Stimulated activated CD8-positive, alpha-beta memory T cell treated with anti-CD3 and anti-CD28 coated beads, Interleukin-4, amount 100 ng/mL, for 1 hour (primary cell): ENCODE results near the gene HLTF.
"Not testable (repeated sequence)": the region's sequence is repeated elsewhere in the genome, so short reads cannot be mapped to it uniquely, and the experiment has no call there.

Experiments
- DNase-seq, 2 donors: peaks; one replicate each; pipeline ENCODE4 v3.0.0-alpha.2; 2020; ENCODE audit warnings: low read depth in 2 of 2, low spot score in 1 of 2

Gene HLTF, protein sequence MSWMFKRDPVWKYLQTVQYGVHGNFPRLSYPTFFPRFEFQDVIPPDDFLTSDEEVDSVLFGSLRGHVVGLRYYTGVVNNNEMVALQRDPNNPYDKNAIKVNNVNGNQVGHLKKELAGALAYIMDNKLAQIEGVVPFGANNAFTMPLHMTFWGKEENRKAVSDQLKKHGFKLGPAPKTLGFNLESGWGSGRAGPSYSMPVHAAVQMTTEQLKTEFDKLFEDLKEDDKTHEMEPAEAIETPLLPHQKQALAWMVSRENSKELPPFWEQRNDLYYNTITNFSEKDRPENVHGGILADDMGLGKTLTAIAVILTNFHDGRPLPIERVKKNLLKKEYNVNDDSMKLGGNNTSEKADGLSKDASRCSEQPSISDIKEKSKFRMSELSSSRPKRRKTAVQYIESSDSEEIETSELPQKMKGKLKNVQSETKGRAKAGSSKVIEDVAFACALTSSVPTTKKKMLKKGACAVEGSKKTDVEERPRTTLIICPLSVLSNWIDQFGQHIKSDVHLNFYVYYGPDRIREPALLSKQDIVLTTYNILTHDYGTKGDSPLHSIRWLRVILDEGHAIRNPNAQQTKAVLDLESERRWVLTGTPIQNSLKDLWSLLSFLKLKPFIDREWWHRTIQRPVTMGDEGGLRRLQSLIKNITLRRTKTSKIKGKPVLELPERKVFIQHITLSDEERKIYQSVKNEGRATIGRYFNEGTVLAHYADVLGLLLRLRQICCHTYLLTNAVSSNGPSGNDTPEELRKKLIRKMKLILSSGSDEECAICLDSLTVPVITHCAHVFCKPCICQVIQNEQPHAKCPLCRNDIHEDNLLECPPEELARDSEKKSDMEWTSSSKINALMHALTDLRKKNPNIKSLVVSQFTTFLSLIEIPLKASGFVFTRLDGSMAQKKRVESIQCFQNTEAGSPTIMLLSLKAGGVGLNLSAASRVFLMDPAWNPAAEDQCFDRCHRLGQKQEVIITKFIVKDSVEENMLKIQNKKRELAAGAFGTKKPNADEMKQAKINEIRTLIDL

DNA sequence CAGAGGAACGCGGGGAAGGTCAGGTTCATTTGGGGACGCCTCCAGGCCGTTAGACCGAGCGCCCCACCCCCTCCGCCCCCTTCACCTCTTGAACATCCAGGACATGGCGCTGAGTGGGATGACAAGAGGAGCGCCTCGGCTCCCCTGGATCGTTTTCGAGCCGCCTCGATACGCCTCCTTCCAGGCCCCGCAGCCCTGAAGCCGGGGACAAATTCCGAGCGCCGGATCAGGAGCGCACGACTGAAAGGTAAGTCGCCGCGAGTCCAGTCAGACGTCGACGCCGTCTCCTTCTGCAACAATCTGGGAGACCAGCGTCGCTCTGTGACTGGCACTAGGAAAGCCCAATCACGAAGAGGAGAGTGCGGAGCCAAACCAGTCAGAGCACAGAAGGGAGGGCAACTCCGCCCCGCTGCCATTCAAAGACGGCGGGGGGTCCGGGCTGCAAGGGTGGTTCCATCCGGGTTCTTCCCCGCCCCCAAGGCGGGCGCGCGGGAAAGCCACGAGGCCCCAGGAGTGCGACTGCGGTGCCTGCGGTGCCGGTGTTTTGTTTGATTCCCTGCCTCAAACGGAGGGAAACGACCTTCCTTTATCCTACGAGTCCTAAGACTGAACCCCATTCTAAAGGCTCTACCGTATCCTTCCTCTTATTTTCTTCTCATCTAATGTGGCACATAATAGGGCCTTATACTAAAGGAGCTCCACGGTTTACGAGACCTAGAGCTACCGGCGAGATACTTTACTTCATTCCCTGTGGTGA lies at the start of gene HLTF:
Gene HLTF (minus strand): TSS at position 302 of the 757 bp plus-strand sequence. CDS start 197 bp downstream, at position 105.
- DNase-seq, result peak; percentile 80 to 82

DNA sequence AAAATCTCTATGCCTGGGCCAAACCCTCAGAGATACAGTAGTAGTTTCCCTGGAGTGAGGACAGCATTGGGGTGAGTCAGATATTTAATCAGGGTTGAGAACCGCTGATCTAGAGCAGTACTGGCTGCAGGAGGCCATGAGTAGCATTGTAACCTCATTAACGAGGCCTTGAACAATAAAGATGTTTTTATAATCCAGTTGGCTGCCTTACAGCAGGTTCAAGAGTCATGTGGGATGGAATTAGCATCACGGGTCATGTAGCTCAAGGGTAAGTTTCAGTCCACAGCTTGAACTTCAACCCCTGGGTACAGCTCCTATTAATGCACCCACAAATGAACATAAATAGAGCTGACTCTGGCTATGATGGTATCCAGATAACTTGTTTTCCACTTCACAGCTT lies 48.2 kb upstream of the HLTF start:
- no peak for DNase-seq

DNA sequence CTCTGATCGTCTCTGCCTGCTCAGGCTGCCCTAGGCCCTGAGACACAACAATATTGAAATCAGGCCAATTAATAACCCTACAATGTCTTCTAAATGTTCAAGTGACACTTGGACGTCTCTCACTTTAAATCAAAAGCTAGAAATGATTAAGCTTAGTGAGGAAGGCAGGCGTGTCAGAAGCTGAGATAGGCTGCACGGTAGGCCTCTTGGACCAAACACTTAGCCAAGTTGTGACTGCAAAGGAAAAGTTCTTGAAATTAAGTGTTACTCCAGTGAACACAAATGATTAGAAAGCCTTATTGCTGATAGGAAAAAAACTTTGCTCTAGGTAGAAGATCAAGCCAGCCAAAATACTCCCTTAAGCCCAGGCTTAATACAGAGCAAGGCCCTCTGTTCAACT lies 45.3 kb upstream of the HLTF start:
- DNase-seq, result no peak

DNA sequence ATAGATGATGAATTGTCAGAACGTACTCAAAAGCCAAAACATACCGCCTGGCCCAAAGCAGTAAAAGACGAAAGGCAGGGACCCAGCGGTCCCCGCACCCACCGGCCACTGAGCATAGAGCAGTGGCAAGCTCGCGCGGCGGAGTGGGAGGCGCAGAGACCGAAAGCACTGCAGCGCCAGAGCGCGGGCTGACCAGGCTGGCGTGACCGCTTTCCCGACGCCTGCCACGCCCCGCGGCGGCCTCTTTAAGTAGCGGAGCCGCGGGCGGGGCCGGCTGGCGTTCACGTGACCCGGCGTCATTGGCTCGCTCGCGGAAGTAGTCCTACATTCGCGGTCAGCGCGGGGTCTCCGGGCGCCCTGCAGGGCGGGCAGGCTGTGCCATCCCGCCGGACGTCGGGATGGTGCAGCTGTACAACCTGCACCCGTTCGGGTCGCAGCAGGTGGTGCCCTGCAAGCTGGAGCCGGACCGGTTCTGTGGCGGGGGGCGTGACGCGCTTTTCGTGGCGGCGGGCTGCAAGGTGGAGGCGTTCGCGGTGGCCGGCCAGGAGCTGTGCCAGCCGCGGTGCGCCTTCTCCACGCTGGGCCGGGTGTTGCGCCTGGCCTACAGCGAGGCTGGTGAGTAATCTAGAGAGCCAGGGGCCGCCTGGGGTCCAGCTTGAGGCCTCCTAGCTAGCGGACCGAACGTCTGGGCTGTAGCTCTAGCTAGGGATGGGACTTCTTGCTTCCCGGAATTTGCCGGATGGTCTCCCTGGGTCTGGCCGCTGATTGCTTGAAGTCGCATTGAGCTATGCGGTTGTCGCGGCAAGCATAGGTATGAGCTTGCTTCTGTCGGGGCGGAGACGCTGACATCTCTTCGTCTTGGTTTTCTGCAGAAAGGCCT lies 43.2 kb upstream of the HLTF start, which contains the start of gene HPS3:
Gene HPS3 (plus strand): TSS at position 313 of the 880 bp plus-strand sequence. CDS start 86 bp downstream, at position 399.
- peak; percentile 62 to 66 for DNase-seq

DNA sequence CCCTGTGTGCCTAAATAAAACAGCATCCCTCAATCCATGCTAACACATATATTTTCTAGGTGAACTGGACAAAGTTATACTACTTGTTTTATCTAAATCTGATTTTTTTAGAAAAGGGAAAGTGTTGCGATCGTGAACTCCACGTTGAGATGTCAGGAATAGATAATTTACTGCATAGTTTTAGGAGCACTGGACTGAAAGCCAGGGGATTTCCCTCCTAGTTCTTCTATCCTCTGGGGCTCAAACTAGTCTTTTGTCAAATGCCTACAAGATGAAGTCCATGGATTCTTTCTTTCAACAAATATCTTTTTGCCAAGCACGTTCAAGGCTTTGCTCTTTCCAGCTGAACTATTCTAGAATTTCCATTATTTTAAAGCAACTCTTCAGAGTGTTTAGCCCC lies 42.5 kb upstream of the HLTF start:
- DNase-seq, result no peak

DNA sequence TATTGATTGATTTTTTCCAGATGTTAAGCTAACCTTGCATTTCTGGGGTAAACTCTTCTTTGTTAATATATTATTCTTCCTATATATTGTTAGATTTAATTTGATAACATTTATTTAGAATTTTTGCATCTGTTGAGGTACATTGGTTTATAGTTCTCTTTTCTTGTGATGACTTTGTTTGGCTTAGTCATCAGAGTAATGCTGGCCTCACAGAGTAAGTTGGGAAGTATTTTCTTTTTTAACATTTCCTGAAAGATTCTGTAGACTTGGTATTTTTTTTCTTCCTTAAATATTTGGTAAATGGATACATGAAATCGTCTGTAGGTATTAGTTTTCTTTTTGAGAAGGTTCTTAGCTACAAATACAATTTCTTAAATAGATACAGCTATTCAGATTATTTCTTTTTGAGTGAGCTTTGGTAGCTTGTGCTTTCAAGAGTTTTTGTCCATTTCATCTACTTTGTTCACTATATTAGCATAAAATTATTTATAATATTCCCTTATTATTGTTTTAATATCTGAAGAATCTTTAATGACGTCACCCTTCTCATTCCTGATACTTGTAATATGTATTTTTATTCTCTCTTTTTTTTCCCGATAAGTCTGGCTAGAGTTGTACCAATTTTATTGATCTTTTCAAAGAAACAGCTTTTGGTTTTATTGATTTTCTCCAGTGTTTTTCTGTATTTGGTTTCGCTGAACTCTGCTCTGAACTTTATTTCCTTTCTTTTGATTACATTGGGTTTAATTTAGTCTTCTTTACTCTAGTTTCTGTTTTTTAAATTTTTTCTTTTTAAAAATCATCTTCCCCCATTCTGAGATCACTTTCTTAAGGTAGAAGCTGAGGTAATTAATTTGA lies 36.6 kb upstream of the HLTF start:
- DNase-seq, result no peak

DNA sequence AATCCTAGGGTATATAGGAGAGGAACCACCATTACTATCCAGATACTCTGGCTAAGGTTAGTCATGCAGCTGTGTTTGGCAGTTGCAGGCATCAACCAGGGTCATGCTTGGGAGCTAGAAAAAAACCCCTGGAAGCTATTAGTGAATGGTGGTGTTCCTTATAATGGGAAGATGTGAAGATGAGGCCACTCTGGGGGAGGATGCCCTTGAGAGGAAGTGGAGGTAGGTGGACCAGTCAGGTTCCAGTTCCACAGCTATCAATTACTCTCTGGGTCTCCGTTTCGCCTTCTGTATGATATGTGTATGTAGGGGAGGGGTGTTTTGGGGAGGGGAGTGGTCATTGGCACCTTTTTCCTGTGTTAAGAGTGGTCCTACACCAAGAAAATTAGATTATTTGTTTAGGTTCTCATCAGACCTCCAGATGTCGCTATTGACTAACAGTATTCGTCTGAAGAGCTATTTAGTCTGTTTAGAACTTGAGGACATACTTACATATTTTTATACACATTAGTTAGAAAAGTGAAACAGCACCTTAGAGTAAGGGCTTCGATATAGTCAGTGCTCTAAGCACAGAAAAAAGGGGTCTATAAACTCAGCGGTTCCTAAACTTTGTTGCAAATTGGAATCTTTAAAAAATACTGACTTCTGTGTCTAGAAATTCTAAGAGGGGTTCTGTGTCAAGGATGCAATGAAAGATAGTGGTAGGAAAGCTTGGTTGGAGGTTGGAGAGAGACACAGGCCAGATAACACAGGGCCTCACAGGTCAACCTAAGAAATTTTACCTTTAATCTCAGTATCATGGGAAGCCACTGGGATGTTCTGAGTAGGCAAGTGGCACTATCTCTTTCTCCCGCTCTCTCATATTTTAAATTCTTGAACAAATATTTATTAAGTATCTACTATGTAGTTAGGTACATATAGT lies 34.0 kb upstream of the HLTF start:
- DNase-seq, result no peak

DNA sequence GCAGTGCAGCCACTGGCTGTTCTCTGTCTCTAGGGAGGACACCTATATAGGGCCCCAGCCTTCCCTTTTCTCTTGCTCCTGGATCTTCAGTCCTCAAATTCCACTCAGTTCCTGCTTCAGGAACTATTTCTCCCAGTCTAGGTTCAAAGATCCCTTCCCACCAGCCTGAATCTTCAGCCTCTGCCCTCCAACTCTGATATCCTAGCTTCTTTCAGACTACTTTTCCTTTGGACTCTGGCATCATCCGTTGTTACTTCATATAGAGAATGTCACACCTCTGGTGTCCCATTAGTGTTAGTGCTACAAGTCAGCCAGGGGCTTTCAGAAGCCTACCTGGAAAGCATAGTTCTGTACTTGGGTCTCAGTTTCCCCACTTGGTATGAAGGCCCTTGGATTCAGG lies 33.1 kb upstream of the HLTF start:
- no peak for DNase-seq

DNA sequence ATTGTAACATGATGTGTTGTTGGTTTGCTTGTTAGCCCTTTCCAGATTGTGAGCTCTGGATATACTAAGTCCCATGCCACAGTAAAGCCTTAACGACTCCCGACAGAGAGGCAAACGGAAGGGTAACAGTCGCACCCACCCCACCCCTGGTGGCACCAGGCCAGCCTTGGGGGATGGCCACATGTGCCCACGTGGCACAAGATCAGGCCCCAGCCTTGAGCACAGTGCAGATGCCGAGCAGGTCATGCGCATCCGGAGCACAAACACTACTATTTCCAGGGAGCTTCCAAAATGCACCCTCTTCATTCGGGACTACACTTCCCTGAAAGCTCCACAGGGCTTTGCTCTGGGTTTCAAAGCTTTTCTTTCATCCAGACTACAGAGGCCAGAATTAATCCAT lies 32.4 kb upstream of the HLTF start:
- no peak for DNase-seq

DNA sequence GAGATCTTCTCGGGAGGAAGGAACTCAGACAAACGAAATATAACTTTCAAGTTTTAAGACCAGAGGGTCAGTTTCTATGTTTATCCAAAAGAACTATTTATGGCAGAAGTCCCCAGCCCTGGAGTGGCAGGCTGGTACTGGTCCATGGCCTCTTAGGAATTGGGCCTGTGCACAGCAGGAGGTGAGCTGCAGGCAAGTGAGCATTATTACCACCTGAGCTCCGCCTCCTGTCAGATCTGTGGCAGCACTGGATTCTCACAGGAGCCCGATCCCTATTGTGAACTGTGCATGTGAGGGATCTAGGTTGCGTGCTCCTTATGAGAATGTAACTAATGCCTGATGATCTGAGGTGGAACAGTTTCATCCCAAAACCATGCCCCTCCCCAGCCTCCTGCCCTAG lies 28.8 kb upstream of the HLTF start:
- no peak for DNase-seq

DNA sequence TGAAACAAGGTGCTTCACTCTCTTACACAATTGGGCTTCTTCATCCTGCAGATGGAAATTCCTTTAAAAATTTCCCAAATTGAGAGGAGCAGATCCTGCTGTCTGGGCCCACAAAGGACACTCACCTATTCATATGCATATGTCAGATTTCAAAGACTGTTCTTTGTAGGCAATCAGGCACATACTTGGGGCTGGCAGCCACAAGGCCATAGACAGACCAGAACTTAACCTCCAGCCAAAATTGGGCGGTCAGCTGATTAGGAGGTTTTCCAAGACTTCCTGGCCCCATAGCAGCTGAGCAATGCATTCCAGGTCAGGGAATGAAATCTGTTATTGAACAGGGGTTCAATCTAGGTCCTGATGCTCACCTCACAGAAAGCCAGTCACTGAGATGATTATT lies 28.1 kb upstream of the HLTF start:
- no peak for DNase-seq

DNA sequence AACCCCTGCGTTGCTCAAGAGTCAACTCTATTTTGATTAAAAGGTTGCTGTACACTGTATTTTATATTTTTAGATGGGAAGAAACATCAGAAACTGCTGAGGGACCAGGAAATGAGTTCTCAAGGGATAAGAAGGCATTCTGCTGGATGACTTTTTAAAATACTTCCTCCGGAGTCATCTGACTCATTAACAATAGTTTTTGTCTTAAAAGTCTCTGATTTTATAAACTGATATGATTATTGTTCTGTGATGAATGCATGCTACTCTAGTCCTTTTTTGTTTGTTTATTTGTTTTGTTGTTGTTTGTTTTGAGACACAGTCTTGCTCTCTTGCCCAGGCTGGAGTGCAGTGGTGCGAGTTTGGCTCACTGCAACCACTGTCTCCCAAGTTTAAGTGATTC lies 18.2 kb upstream of the HLTF start:
- DNase-seq, result no peak

DNA sequence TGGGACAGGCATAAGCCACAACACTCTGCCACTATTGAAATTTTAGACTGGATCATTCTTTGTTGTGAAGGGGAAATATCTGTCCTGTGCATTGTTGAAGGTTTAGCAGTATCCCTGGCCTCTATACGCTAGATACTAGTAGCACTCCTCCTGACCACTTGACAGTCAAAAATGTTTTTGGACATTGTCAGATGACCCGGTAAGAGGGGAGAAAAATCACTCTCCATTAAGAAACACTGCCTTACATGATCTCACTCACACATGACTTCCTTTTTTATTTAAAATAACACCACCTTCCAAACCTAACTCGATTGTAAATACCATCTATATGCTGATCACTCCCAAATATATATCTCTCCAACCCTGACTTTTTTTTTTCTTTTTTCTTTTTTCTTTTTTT lies 15.3 kb upstream of the HLTF start:
- DNase-seq, result no peak

DNA sequence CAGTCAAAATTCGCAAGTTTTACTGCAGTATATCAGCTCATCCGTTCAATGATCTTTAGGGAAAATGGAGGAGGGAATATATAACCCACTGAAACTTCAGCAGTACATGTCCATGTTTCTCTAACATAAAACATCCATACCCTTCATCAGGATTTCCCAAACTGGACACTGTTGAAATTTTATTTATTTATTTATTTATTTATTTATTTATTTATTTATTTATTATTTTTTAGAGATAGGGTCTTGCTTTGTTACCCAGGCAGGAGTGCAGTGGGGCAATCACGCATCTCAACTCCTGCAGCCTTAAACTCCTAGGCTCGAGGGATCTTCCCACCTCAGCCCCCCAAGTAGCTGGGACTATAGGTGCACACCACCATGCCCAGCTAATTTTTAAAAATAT lies 14.8 kb upstream of the HLTF start:
- DNase-seq, result no peak

DNA sequence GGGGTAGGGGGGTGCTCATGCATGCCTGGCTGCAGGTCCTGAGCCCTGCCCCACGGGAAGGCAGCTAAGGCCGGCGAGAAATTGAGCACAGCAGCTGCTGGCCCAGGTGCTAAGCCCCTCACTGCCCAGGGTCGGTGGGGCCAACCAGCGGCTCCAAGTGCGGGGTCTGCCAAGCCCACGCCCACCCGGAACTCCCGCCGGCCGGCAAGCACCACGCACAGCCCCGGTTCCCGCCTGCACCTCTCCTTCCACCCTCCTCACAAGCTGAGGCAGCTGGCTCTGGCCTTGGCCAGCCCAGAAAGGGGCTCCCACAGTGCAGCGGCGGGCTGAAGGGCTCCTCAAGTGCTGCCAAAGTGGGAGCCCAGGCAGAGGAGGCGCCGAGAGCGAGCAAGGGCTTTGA lies 11.7 kb upstream of the HLTF start:
- DNase-seq, result not testable (repeated sequence)

DNA sequence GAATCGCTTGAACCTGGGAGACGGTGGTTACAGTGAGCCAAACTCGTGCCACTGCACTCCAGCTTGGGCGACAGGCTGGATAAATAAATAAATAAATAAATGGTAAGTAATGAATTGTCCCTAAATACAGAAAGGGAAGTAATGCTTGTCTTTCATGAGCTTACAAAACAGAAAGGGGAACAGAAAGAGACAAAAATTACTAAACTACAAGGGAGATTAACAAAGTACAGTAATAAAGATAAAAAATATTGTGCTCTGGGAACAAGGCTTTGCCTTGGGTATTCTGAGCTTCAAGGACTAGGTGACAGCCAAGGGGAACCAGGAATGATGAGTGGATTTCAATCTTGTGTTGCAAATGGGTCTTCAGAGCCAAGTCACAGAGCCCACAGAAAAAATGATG lies 9.2 kb upstream of the HLTF start:
- no peak for DNase-seq

DNA sequence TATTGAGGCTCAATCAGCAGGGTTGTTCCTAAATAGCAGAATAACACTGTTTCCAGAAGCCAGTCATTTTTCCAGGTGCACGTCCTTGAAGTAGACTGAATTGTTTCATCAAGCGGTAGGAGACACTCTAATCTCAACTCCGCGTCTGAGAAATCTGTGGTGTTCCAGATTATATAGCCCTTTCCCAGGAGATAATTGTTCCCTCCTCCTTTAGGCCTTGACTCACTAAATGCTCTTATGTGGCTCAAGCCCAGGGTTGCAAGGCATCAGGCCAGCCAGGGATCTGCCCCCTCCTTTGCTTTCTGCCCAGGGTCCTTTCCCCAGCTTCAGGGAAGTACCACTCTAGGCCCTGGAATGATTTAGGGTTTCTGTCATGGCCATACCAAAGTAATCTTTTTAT lies 5.7 kb upstream of the HLTF start:
- no peak for DNase-seq

DNA sequence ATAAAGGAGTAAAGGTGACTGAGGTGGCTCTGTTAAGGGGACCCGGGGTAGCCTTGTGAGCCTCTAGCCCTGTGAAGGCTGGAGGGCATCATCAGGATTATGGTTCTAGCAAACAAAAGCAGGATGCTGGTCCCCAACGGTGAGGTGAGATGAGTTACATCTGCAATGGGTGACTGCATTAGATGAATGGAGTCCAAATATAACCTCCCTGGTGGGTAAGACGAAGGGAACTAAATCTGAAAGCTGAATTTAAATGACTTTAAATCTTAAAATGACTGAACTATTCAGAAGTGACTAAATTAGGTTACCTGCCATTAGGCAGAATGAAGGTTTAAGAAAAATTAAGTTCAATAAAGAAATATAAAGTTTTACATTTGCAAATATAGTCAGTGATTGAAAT lies 4.6 kb upstream of the HLTF start:
- DNase-seq, result no peak
